SKM-1 (cell line): Measurements from ENCODE around the gene ALDOA.
"Not testable (repeated sequence)": the region's sequence is repeated elsewhere in the genome, so short reads cannot be mapped to it uniquely, and the experiment has no call there.

Experiments
- DNase-seq: peaks from one replicate; lab custom pipeline; 2025; ENCODE audit not compliant: unreplicated experiment; lab: John Stamatoyannopoulos, UW

ALDOA gene

DNA sequence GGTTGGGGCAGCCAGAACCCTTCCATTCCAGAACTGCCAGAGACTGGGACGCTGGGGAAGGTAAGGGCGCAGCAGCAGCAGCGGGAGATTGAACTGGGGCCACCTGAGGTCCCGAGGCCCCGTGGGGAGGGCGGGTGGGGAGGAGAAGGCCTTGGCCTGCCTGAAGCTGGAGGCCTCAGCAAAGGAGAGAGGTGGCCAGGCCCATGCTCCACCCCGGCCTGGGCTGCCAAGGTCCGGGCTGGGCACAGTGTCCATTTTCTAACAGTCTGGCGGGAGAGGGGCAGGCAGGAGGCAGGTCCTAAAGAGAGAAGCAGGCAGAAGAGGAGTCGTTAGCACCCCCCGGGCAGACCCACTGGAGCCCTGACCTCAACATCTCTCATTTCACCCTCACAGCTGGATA, 48.9 kb downstream of the ALDOA start:
- no peak for DNase-seq

DNA sequence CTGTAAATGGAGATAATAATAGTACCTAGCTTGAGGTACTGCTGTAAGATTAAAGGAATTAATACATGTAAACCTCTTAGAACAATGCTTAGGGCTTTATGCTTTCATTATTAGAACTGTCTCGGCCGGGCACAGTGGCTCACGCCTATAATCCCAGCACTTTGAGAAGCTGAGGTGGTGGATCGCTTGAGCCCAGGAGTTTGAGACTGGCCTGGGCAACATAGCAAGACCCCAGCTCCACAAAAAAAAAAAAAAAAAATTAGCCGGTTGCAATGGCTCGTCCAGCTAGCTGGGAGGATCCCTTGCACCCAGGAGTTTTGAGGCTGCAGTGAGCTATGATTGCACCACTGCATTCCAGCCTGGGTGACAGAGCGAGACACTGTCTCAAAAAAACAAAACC, 49.3 kb downstream of the ALDOA start:
- not testable (repeated sequence) for DNase-seq

DNA sequence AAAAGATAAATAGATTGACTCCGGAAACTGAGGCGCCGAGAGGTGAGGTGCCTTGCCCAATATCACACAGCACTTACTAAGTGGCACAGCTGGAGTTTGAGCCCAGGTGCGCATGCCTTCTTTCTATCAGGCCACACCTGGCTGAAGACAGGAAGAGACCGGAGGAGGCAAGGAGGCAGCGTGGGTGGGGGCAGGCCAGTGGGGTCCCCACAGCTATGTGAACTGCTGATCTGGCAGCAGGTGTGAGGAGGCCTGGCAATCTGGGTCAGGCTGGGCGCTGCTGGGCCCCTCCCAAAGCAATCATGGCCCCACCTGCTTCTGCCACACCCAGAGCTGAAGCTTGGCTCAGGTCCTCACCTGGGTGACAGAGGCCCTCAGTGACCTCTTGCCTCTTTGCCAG, 49.7 kb downstream of the ALDOA start:
- DNase-seq, result no peak

DNA sequence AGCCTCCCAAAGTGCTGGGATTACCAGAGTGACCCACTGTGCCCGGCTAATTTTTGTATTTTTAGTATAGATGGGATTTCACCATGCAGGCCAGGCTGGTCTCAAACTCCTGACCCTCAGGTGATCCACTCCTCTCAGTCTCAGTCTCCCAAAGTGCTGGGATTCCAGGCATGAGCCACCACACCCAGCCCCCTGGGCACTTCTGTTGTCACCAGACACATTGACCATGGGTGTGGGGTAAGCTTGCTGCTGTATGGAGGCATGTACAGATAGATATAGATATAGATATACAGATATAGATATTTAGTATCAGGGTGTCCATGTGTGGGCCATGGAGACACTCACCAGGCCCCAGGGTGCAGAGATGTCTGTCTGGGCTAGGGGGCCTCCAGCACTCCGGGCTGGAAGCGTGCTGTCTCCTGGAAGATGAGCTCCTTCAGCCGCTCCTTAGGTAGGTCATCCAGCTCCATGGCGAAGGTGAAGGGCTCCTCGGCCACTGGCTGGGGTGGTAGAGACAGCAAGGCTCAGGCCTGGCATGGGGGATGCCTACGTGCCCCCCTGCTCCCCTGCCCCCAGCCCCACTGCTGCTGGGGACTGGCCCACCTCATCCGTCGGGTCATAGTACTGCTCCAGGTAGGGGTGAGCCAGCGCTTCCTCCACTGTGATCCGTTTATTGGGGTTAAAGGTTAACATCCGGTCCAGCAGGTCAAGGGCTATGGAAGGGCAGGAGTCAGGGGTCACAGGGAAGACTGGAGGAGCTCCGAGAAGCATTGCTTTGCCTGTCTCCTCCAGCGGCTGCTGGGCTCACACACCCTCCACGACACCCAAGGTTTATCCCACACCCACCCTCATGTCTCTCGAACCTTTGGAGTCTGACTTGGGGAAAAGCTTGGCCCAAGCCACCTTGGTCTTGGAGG, 51.0 kb downstream of the ALDOA start:
- no peak for DNase-seq

DNA sequence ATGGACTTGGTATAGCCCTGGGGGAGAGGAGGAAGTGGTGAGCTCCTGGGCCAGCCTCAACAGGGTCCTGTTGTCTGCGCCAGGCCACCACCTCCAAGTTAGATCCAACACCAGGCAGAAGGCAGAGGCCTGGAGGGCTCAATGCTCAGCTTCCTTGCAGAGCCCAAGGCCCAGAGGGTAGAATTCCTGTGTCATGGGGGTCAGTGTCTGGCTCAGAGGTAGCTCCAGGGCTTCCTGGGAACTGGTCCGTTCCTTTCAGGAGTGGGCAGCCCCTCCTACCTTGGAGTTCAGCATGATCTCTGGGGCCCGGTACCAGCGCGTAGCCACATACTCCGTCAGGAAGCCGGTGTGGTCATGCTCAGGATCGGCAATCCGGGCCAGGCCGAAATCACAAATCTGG, 52.2 kb downstream of the ALDOA start:
- DNase-seq, result no peak

DNA sequence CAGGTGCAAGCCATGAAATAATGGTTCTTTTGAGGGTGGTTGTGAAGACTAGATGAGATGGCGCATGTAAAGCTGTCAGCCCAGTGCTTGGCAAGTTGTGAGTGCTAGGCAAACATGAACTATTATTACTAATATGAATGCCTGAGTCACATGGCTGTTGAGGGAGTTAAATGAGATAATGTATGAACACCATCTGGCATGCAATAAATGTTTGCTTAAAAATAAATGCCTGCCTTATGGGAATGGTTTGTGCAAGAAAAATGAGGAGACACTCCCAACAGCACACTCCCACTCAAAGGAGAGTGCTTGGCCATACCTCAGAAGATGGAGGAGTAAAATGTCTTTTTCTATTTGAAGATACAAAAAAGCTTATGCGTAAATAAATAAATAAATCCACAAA, 53.9 kb downstream of the ALDOA start:
- no peak for DNase-seq
